Activated CD4-positive, CD25-positive, alpha-beta regulatory T cell treated with anti-CD3 and anti-CD28 coated beads, Interleukin-2, amount 50 U/mL, for 72 hours (primary cell): Measurements from ENCODE around the gene SASH1.

ENCODE experiments used
- DNase-seq: peaks from one replicate; pipeline ENCODE4 v3.0.0; 2021

Gene SASH1

DNA sequence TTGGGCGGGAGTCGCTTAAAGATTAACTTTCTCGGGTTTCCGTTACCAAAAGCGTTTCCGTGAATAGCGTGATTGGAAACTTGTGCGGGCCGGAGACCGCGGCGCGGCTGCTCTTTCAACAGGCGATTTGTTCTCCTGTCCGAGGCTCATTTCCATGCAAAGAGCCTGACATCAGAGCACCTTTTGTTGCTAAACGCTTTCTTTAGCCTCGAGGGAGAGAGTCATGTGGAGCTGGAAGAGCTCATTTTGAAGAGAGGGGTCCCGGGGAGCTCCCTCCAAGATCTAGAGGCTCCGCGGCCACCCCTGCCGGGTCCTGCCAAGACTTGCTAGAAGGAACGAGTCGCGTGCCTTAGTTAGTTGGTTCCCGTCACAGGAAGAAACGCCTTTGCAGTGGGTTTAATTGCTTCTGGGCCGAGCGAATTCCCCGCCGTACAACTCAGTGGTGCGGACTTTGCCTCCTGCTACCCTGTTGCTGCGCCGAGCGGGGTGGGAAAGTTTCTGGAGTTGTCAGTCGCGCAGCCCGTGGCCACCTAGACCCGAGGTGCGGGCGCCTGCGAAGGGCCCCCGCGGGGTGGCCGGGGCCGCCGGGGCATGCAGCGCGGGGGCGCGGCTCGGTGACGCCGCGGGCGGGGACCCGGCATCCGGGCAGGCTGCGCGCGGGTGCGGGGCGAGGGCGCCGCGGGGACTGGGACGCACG is at the start of gene SASH1:
Gene SASH1 (plus strand): TSS at position 489 of the 697 bp plus-strand sequence. CDS start 230 bp downstream, outside the sequence.
- peak; percentile 29 for DNase-seq

DNA sequence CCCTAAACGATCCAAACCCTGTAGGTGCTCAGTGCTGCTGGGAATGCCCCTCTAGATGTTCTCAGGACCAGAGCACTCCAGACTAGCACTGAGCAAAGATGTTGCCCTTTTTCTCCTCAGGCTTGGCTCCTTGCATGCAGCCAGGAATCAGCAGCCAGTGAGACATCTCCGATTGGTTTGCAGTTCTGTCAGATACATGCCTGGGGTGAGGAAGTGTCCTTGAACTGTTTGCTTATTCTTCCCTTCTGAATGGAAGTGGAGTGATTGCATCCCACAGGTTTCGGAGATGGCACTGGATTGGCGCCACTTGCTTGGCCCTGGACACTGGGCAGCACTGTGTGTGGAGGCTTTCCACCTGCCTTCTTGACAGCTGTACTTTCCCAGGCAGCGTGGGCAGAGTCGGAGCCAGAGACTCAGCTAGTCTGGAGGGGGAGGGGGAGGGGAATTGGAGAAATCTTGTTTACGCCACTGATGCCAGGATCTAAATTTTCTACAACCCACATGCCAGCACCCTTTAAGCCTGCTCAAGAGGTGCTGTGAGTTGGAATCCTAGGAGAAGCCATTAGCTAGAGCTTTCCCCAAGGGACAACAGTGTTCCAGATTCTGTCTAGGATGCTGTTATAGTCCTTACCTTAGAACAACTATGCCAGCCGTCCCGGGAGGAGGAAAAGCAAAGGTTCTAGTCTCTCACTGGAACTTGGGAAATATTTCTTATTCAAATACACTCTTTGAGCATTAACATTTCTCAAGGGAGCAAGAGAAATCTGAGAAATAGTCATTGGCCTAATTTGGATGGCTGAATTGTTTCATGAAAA is 49.2 kb upstream of the SASH1 start:
- DNase-seq, result no peak

- no peak for DNase-seq
These were observed 48.6 kb upstream of the SASH1 start for GRCh38 chr6:148294059-148294458.

- no peak for DNase-seq
These were observed 47.3 kb upstream of the SASH1 start for GRCh38 chr6:148295261-148295887.

GRCh38 chr6:148296771-148297170 is 45.9 kb upstream of the SASH1 start:
- DNase-seq, result no peak

DNA sequence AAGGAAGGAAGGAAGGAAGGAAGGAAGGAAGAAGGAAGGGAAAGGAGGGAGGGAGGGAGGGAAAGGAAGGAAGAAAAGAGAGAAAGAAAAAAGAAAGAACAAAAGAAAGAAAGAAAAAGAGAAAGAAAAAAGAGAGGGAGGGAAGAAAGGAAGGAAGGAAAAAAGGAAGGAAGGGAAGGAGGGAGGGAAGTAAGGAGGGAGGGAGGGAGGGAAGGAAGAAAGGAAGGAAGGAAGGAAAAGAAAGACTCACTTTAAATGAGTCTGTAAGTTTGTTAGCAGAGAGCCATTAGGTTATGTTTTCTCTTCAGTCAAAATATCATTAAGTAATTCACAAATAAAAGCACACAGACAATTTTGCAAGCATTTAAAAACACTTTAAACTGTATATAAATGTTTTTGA is 44.0 kb upstream of the SASH1 start:
- no peak for DNase-seq

- DNase-seq, result no peak
These were observed 39.0 kb upstream of the SASH1 start for GRCh38 chr6:148303616-148304015.

GRCh38 chr6:148304976-148305375 is 37.7 kb upstream of the SASH1 start:
- DNase-seq, result no peak

GRCh38 chr6:148306286-148306685 is 36.4 kb upstream of the SASH1 start:
- no peak for DNase-seq

DNA sequence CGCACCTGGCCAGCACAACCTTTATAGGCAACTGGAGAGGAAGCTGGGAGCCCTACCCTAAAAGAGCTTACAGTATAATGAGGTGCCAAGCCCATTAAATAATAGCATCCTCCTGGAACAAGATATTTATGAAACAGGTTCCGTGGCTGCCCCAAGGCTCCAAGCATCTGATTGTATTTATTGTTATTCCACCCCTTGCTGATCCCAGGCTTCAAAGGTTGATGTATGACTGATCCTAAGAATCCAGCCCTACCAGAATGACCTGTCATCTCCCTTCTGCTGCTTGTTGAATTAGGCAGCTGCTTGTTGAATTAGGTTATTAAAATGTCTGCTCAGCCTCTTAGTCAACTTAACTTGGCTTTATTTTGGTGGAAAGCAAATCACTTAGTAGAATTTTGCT is 35.2 kb upstream of the SASH1 start:
- DNase-seq, result no peak

DNA sequence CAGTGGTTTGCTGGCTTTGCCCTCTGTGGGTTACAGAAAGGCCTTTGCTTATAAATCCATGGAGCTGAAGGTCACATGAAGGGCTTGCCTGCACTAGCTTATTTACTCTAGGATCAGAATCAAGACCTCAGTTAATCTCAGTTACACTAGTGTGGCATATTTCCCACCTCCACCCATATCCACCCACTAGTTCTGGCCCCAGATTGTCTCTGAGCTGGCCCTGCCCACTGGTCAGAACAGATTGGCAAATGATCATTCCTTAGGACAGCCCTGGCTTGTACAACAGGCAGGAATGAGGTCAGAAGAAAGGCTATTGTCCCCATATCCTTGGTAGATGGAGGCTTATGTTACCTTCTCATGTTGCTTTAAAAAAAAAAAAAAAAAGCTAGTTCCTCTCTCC is 33.3 kb upstream of the SASH1 start:
- DNase-seq, result no peak

DNA sequence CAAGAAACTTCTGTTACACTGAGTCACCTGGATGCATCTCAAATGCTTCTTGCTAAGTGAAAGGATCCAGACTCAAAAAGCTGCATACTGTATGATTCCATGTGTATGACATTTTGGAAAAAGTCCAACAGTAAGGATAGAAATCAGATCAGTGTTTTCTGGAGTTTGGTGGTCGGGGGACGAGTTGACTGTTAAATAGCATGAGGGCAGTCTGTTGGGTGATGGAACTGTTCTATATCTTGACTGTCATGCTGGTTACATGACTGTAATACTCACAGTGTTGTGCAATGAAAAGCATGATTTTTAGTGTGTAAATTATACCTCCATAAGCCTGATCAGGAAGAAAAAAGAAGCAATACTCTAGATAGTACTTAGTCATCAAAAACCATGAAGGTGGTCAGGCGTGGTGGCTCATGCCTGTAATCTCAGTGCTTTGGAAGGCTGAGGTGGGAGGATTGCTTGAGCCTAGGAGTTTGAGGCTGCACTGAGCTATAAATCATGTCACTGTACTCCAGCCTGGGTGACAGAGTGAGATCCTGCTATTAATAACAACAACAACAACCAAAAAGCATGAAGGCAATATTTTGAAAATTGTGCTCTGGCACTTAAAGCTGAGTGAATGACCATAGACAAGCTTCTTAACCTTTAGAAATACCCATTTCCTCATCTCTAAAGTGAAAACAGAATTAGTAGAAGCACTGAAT is 30.5 kb upstream of the SASH1 start:
- DNase-seq, result no peak

DNA sequence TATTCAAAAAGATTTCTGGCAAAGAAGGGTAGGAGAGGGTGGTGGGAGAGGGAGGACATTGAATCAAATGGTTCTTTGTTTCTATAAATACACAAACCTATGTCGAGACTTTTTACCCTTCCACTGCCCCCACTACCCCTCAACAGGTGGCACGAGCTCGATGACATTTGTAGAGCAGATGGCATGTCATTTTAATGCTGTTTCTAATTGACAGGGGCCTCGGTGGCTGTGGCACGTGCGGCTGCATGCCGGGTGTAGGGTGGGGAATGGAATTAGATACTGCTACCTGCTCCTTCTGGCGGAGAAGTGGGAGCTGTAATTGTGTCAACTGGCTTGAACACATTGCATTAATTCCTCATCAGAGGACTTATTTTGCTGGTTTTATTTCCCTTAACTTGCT is 29.1 kb upstream of the SASH1 start:
- DNase-seq, result no peak

DNA sequence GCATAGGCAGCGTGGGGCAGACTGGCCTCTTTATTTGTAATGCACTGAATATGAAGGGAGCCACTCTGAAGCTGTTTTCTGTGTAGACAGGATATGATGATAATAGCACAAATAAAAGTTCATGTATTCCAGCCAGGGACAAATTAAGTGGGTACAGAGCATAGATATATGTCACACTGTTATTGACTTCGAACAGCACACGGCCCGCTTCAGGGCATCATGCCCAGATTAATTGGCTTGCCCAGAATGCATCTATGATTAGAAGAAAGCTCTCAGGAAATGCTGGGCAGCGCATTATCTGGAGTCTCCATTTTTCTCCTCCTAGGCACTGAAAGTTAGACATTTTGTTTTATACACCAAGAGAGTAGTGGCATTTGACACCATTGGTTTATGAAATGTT is 26.3 kb upstream of the SASH1 start:
- no peak for DNase-seq

GRCh38 chr6:148317051-148317450 is 25.6 kb upstream of the SASH1 start:
- DNase-seq, result no peak

GRCh38 chr6:148317739-148318138 is 24.9 kb upstream of the SASH1 start:
- DNase-seq, result no peak

GRCh38 chr6:148322704-148323103 is 19.9 kb upstream of the SASH1 start:
- no peak for DNase-seq

GRCh38 chr6:148323344-148323743 is 19.3 kb upstream of the SASH1 start:
- no peak for DNase-seq

GRCh38 chr6:148324297-148324985 is 18.2 kb upstream of the SASH1 start:
- DNase-seq, result no peak

DNA sequence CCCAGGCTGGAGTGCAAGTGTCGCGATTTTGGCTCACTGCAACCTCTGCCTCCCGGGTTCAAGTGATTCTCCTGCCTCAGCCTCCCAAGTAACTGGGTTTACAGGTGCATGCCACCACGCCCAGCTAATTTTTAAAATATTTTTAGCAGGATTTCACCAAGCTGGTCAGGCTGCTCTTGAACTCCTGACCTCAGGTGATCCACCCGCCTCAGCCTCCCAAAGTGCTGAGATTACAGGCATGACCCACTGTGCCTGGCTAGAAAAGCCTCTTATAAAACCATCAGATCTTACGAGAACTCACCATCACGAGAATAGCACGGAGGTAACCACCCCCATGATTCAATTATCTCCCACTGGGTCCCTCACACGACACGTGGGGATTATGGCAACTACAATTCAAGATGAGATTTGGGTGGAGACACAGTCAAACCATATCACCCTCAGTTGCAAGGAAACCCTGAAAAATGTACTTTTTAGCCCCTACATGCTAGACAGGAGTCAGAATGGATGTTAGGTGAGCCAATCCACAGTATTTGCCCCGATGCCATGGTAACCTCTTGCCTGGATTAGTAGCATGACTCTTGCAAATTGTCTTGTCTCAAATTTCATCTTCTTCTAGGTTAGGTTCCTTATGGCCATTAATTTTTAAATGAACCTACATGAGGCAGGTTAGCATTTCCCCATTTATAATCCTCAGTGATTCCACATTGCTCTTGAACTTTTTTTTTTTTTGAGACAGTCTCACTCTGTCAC is 17.1 kb upstream of the SASH1 start:
- no peak for DNase-seq

DNA sequence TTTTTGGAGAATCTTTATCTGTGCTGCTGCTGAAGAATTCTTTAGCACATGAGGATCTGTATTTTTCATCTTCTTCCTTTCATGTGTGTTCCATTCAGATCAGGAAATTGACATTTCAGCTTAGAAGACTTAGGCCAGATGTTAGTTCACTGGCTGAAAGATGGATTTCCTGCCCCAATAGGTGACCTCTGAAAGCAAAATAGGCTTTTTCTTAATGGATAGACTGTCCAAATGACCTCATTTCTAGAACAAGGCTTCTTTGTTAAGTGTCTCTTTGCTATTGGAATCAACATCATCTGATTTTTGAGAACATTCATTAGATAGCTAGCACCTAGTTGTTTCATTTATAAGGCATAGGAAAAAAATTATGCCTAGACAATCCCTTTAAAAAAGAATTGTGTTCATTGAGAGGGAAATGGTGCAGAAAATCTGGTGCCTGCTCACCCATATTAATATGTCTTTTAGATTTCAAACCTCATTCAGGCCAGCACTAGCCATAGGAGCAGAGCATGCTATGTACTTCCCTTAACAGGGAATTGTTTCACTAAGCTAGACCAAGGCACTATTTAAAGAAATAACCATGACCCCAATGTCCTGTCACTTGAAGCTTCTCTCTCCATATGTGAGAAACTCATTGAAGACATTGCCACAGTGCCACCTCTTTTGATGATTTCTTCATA is 13.6 kb upstream of the SASH1 start:
- no peak for DNase-seq
